Left lung (tissue), 10 donors: ENCODE data around the gene STK11. TPM values are rescaled to one million over a fixed set of nuclear protein-coding genes. Genes with fewer than 3 reads are reported as not detected.

Experiments
- ATAC-seq: fragments of 200-7000 bp; cut with Tn5 transposase; one replicate; pipeline ENCODE4 v1.9.1; 2020; ENCODE audit warnings: moderate library complexity
- DNase-seq, 4 donors: peaks; one replicate each; pipeline ENCODE4 v3.0.0-alpha.2; 2013 to 2020
- H3K27ac ChIP-seq, 2 donors: fragments of 200-600 bp; sonication (generic) in 1 of 2; one replicate each; pipeline versions ENCODE4 v1.5.0 to v1.8.0; 2020 to 2021
- H3K27me3 ChIP-seq, 2 donors: fragments of 200-600 bp; sonication (generic) in 1 of 2; one replicate each; pipeline versions ENCODE4 v1.5.0 to v1.8.0; 2020 to 2021
- H3K36me3 ChIP-seq, 2 donors: fragments of 200-600 bp; sonication (generic) in 1 of 2; one replicate each; pipeline versions ENCODE4 v1.5.0 to v1.8.0; 2020 to 2021
- H3K4me1 ChIP-seq, 2 donors: fragments of 200-600 bp; one replicate each; pipeline ENCODE4 v1.8.0; 2021
- H3K4me3 ChIP-seq, 2 donors: fragments of 200-600 bp; sonication (generic) in 1 of 2; one replicate each; pipeline versions ENCODE4 v1.5.0 to v1.8.0; 2020 to 2021; ENCODE audit warnings: mild to moderate bottlenecking in 1 of 2
- H3K9me3 ChIP-seq, 2 donors: fragments of 200-600 bp; sonication (generic) in 1 of 2; one replicate each; pipeline versions ENCODE4 v1.5.0 to v1.8.0; 2020 to 2021
- intact Hi-C, 2 donors: fragments of 100-400 bp; cut with DNase I; formaldehyde crosslinking; loops; one replicate each; pipeline versions ENCODE4 v1.11.2 to v1.14.2; 2022
- polyA plus RNA-seq, 6 donors: library from polyadenylated mRNA; unstranded; fragments of 120-200 nt; gene quantifications; one replicate each; pipeline ENCODE4 v1.2.1, GENCODE V29; 2013; ENCODE audit not compliant: insufficient read length in 6 of 6
- total RNA-seq, 2 donors: library from RNA; stranded (reverse); fragmentation: NEBNext Ultra II Directional; extraction: Animal tissue kit (Norgen Biotek cat#: 25700); gene quantifications; one replicate each; pipeline ENCODE4 v1.2.1, GENCODE V29; 2021
- TF ChIP-seq, protein P1 (sequence below), 2 donors: fragments of 200-600 bp; sonication (generic) in 1 of 2; IDR thresholded peaks; one replicate each; pipeline versions ENCODE4 v1.5.0 to v1.8.0; 2021; ENCODE audit warnings: antibody characterized with exemption in 2 of 2
- donor health status: DM: no; HTN: yes; CAD: no.
- donor health status: DM: no; HTN: no; CAD: no.

Gene STK11
- total and polyA plus RNA-seq, 8 donors, result 42.6 to 58.4 (median 51.1) TPM

DNA sequence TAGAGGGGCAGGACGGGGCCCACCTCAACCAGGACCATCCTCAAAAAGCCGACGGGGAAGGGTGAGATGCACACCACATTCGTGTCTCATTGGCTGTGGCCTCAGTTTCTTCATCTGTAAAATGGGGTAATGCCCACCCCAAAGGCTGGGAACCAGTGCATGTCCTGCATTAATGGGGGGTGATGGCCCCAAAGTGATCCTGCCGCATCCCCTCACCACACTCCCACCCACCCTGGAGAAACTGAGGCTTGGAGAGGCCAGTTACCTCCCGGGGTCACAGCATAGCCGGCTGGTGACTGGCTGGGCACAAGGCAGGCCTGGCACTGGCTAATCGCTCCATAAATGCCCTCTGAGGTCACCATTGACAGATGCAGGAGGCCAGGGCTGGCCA is 42.2 kb downstream of the STK11 start:
- TF ChIP-seq, protein P1, sequence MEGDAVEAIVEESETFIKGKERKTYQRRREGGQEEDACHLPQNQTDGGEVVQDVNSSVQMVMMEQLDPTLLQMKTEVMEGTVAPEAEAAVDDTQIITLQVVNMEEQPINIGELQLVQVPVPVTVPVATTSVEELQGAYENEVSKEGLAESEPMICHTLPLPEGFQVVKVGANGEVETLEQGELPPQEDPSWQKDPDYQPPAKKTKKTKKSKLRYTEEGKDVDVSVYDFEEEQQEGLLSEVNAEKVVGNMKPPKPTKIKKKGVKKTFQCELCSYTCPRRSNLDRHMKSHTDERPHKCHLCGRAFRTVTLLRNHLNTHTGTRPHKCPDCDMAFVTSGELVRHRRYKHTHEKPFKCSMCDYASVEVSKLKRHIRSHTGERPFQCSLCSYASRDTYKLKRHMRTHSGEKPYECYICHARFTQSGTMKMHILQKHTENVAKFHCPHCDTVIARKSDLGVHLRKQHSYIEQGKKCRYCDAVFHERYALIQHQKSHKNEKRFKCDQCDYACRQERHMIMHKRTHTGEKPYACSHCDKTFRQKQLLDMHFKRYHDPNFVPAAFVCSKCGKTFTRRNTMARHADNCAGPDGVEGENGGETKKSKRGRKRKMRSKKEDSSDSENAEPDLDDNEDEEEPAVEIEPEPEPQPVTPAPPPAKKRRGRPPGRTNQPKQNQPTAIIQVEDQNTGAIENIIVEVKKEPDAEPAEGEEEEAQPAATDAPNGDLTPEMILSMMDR (IDR thresholded peaks at IDR 0.05), result no peak

DNA sequence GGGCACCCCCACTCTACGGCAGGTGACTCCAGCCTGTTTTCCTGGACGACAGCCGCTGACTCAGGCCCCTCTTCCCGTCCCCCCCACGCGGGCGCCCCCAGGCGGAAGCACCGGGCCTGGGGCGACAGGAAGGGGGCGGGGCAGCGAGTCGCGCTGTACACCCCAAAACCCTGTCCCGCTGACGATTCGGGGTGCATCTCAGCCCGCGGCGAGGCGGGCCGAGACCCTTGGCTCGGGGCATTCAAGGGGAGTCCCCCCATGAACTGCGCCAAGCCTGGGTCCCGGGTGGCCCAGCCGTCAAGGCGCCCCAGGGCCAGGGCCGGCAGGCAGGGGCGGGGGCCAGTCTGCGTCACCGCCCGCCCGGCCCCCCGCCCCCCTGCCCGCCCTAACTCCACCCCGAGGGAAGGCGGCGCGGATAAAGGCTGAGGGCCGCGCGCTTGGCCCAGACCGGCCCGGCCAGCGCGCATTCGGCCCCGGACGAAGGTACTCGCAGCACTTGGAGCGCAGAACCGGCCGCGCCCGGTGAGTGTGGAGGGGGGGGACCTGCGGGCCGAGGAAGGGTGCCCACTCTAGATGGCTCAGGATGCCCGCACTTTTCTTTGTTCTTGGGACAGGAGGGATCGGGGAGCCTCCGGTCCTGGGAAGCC is 42.7 kb downstream of the STK11 start, which contains the start of gene MIDN:
MIDN (plus strand) TSS at position 445 of the 647 bp plus-strand sequence. CDS start 1,714 bp downstream, outside the sequence.
- ATAC-seq, result peak; percentile 35
- TF ChIP-seq, protein P1 (IDR thresholded peaks at IDR 0.05), result peak in 1 of 2 donors; percentile 19
- peak in 3 of 4 donors; percentile 87 to 96 (median 89) for DNase-seq
- Histone ChIP-seq H3K9me3 (no peaks in the 10 kb centered on the region), H3K27ac (peak within 1 kb of the TSS; percentile 98 to 99), H3K36me3 (peaks cover 0 to 22% of the 10 kb centered on the region in 2 donors), H3K27me3 (no peaks in the 10 kb centered on the region), H3K4me3 (peak within 1 kb of the TSS; percentile 71 to 99), H3K4me1 (peaks cover 23 to 57% of the 10 kb centered on the region in 2 donors)
- intact Hi-C loops, result no loop called here

More for the DNA sequence above, 42.2 kb downstream of the STK11 start:
- peak overlapping the region; percentile 98 to 99 for H3K27ac ChIP-seq
- peaks cover 0 to 22% of the 10 kb centered on the region in 2 donors for H3K36me3 ChIP-seq
- ATAC-seq (no peak), DNase-seq (no peak)
- H3K9me3 ChIP-seq, result no peaks in the 10 kb centered on the region
- intact Hi-C loops, result no loop called here
- peaks cover 26 to 61% of the 10 kb centered on the region in 2 donors for H3K4me1 ChIP-seq
- H3K27me3 ChIP-seq, result no peaks in the 10 kb centered on the region
- H3K4me3 ChIP-seq, result peak overlapping the region in 1 of 2 donors; percentile 99

DNA sequence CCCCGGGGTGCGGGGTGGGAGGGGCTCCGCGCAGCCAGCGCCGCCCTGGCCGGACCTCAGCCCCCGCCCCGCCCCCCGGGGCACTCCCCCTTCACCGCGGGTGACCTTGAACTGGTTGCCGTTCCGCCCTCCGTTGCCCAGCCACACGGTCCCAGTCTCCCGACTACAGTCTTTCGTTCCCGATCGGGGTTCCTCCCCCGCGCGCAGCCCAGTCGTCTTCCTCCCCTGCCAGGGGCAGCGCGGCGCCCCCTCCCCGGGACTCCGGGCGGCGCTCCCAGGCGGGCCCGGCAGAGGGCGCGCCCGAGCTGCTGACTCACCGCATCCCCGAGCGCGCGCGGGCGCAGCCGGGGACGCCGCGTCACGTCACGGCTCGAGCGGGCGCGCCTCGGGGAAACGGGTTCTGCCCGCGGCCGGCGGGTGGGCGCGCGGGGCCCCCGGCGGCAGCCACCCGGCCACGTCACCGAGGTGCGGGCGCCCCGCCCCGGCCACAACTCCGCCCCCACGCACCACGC is 43.3 kb downstream of the STK11 start:
- peaks cover 24 to 57% of the 10 kb centered on the region in 2 donors for H3K4me1 ChIP-seq
- peak overlapping the region; percentile 98 to 99 for H3K27ac ChIP-seq
- TF ChIP-seq, protein P1 (IDR thresholded peaks at IDR 0.05), result peak; percentile 75 to 79
- H3K36me3 ChIP-seq, result peaks cover 0 to 28% of the 10 kb centered on the region in 2 donors
- peak; percentile 10 for ATAC-seq
- peak overlapping the region; percentile 71 to 99 for H3K4me3 ChIP-seq
- H3K9me3 ChIP-seq, result no peaks in the 10 kb centered on the region
- H3K27me3 ChIP-seq, result no peaks in the 10 kb centered on the region
- intact Hi-C loops, result no loop called here
- DNase-seq, result peak in 3 of 4 donors; percentile 86 to 95 (median 88)

DNA sequence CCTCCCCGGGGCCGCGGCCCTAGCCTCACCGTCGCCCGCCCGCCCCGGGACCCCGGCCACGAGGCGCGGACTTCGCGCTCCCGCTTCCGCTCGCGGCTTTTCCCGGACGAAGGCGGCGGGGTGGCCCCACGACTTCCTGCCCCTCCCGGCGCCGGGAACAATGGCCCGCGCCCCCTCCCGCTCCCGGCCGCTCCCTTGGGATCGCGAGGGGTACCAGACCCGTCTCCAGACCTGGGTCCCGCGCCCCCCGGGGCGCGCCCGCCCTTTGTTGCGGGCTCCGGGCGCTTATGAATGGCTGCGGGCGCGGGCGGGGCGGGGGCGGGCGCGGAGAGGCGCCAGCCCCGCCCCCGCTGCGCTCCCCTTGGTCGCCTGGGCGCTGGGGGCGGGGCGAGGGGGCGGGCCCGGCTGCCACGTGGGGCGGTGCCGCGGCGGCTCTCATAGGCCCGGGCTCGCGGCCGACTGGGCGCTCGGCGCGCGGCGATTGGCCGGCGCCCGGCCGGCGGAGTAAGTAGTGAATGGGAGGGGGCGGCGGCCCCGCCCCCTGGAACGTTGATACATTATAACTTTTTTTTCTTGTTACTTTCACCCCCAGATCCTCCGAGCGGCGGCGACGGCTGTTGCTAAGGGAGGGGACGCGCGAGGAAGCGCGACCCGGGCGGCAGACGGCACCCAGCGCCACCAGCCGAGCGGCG is 43.9 kb downstream of the STK11 start:
- Histone ChIP-seq H3K9me3 (no peaks in the 10 kb centered on the region), H3K4me1 (peaks cover 22 to 57% of the 10 kb centered on the region in 2 donors), H3K27ac (peak overlapping the region; percentile 98 to 99), H3K36me3 (peaks cover 0 to 34% of the 10 kb centered on the region in 2 donors), H3K27me3 (no peaks in the 10 kb centered on the region), H3K4me3 (peak overlapping the region; percentile 78 to 99)
- intact Hi-C loops, result no loop called here
- TF ChIP-seq, protein P1 (IDR thresholded peaks at IDR 0.05), result no peak
- DNase-seq (peak; percentile 93 to 98 (median 96)), ATAC-seq (peak; percentile 18)

DNA sequence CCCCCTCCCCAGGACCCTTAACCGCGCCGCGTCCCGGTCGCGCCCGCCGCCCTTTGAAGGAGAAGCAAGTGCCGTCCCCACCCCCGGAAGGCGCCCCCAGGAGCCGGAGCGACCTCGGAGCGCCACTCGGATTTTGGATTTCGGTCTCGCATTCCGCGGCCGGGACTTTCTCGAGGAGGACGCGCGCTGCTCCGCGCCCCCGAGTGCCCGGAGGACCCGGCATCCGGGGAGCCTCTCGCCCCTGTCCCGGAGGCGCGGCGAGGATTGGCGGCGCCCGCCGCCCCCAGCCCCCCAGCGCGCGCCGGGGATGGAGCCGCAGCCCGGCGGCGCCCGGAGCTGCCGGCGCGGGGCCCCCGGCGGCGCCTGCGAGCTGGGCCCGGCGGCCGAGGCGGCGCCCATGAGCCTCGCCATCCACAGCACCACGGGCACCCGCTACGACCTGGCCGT is 44.4 kb downstream of the STK11 start:
- ATAC-seq (no peak), DNase-seq (no peak)
- TF ChIP-seq, protein P1 (IDR thresholded peaks at IDR 0.05), result no peak
- Histone ChIP-seq H3K27ac (peak overlapping the region; percentile 97 to 99), H3K9me3 (no peaks in the 10 kb centered on the region), H3K36me3 (peaks cover under 1 to 39% of the 10 kb centered on the region in 2 donors), H3K4me1 (peaks cover 17 to 57% of the 10 kb centered on the region in 2 donors), H3K4me3 (peak overlapping the region; percentile 78 to 99), H3K27me3 (no peaks in the 10 kb centered on the region)
- intact Hi-C loops, result no loop called here
